GM18517 (cell line): ENCODE results near the gene ZNF728.
"Not testable (repeated sequence)": the region's sequence is repeated elsewhere in the genome, so short reads cannot be mapped to it uniquely, and the experiment has no call there.

ENCODE experiments used
- ATAC-seq: cut with Tn5 transposase; IDR thresholded peaks from one replicate; pipeline ENCODE4 v1.9.1; 2021; ENCODE audit warnings: mild to moderate bottlenecking, moderate library complexity; ENCODE audit not compliant: unreplicated experiment

The ZNF728 gene

GRCh38 chr19:23002690-23003422 is at the start of gene ZNF728:
Gene ZNF728, minus strand, starts transcription at chr19:23003176. Its CDS starts 146 bp downstream, at chr19:23003030.
- no peak for ATAC-seq

GRCh38 chr19:23052349-23052748 is 49.4 kb upstream of the ZNF728 start:
- ATAC-seq, result no peak

DNA sequence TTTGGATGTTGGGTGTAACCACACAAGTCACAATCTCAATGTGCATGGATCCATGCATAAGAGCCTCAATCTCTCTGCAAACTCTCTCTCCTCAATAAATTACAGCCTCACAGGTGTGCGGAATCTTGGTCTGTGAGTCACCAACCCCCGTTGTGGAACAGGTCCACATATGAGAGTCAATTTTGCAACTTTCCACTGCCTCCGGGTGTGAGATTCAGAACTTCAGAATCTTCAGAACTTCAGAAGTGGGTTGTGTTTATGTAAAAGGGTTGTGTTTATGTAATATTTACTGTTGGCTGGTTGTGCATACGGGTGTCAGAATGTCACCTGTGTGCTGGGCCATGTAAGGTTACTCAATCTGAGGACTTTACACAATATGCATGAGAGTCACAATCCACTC is 46.3 kb upstream of the ZNF728 start:
- no peak for ATAC-seq

- no peak for ATAC-seq
Measured at GRCh38 chr19:23046743-23047142, 43.8 kb upstream of the ZNF728 start.

DNA sequence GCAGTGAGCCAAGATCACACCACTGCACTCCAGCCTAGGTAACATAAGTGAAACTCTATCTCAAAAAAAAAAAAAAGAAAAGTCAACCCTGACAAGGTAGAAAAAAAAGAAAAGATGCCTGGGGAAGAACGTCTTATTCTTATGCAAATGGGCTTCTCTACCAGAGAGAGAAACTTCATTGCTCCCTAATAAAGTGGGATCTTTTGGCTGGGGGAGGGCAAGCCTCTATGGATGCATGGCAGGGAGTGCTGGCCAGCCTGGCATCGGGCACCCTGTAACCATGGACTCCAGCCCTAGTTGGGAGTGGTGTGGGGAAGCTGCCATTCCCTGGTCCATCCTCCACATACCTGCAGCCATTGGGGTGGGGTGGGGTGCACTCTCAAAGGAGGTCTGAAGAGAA is 30.7 kb upstream of the ZNF728 start:
- ATAC-seq, result no peak

GRCh38 chr19:23015660-23016059 is 12.7 kb upstream of the ZNF728 start:
- ATAC-seq, result no peak

DNA sequence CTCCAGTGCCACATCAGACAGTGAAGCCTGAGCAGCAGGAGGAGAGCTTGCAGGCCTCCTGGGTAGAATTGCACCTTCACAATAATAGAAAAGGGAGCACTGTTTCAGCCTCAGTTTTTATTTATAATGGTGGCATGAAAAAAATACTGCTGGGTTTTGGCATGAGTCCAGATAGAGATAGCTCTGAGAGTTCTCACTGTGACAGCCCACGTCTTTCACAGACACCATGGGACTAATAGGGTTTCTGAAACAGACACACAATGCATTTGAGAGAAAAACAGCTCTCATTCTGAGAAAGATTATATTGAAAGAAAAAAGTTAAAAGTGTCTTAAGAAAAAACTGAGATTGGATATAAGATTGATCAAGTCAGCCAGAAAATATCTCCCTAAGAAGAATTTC is 8.0 kb downstream of the ZNF728 start:
- not testable (repeated sequence) for ATAC-seq

DNA sequence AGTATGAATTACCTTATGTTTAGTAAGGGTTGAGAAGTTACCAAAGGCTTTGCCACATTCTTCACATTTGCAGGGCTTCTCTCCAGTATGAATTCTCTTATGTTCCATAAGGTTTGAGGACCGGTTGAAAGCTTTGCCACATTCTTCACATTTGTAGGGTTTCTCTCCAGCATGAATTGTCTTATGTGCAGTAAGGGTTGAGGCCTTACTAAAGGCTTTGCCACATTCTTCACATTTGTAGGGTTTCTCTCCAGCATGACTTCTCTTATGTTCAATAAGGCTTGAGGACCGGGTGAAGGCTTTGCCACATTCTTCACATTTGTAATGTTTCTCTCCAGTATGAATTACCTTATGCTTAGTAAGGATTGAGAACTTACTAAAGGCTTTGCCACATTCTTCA is 26.7 kb downstream of the ZNF728 start:
- no peak for ATAC-seq

DNA sequence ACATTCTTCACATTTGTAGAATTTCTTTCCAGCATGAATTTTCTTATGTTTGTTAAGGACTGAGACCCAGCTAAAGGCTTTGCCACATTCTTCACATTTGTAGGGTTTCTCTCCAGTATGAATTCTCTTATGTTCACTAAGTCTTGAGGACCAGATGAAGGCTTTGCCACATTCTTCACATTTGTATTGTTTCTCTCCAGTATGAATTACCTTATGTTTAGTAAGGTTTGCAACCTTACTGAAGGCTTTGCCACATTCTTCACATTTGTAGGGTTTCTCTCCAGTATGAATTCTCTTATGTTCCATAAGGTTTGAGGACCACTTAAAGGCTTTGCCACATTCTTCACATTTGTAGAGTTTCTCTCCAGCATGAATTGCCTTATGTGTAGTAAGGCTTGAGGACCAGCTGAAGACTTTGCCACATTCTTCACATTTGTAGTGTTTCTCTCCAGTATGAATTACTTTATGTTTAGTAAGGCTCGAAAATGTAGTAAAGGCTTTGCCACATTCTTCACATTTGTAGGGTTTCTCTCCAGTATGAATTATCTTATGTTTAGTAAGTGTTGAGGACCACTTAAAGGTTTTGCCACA is 27.3 kb downstream of the ZNF728 start:
- not testable (repeated sequence) for ATAC-seq

GRCh38 chr19:22945560-22945959 is 57.4 kb downstream of the ZNF728 start:
- no peak for ATAC-seq

GRCh38 chr19:22935151-22935550 is 67.8 kb downstream of the ZNF728 start:
- ATAC-seq, result no peak

- ATAC-seq, result not testable (repeated sequence)
Measured at GRCh38 chr19:22927576-22927975, 75.4 kb downstream of the ZNF728 start.

GRCh38 chr19:22925181-22925580 is 77.8 kb downstream of the ZNF728 start:
- ATAC-seq, result not testable (repeated sequence)
